ENCODE results near the gene CUX1. TPM values are rescaled to one million over a fixed set of nuclear protein-coding genes. Genes with fewer than 3 reads are reported as not detected.

CUX1 gene
- total RNA-seq, 4 donors from 2014 or later, result 42.8 to 59.0 (median 47.4) TPM

DNA sequence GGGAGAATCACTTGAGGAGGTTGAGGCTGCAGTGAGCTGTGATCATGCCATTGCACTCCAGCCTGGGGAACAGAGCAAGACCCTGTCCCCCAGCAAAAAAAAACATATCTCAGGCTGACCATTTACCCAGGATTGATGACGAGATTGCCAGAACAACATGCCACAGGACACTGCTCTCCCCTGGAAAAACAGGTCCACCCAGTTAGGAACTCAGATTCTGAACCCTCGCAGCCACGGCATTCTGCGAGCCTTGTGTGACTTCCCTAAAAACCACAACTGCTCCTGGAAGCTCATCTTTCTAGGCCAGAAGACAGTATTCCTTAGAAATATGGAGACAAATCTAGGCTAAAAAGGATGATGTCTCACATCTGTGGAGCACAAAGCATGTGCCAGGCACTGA is 427.2 kb downstream of the CUX1 start:
- TF ChIP-seq, protein P1, sequence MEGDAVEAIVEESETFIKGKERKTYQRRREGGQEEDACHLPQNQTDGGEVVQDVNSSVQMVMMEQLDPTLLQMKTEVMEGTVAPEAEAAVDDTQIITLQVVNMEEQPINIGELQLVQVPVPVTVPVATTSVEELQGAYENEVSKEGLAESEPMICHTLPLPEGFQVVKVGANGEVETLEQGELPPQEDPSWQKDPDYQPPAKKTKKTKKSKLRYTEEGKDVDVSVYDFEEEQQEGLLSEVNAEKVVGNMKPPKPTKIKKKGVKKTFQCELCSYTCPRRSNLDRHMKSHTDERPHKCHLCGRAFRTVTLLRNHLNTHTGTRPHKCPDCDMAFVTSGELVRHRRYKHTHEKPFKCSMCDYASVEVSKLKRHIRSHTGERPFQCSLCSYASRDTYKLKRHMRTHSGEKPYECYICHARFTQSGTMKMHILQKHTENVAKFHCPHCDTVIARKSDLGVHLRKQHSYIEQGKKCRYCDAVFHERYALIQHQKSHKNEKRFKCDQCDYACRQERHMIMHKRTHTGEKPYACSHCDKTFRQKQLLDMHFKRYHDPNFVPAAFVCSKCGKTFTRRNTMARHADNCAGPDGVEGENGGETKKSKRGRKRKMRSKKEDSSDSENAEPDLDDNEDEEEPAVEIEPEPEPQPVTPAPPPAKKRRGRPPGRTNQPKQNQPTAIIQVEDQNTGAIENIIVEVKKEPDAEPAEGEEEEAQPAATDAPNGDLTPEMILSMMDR (IDR thresholded peaks at IDR 0.05; ENCODE audit: low read depth), result no peak

DNA sequence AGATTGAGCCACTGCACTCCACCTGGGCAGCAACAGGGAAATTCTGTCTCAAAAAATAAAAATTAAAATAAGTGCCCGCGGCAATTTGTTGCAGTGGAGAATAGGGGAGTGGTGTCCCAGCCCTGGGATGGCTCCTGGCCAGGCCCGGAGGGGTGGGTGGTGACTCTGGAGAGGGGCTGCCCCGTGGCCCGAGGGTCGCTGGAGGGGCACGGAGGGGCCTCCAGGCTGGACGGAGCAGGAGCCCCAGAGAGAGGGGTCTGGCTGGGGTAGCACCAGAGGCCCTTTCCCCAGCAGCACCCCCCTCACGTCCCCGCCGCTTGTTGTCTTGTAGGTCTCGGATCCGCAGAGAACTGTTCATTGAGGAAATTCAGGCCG is 430.6 kb downstream of the CUX1 start:
- TF ChIP-seq, protein P1 (IDR thresholded peaks at IDR 0.05; ENCODE audit: low read depth), result no peak

DNA sequence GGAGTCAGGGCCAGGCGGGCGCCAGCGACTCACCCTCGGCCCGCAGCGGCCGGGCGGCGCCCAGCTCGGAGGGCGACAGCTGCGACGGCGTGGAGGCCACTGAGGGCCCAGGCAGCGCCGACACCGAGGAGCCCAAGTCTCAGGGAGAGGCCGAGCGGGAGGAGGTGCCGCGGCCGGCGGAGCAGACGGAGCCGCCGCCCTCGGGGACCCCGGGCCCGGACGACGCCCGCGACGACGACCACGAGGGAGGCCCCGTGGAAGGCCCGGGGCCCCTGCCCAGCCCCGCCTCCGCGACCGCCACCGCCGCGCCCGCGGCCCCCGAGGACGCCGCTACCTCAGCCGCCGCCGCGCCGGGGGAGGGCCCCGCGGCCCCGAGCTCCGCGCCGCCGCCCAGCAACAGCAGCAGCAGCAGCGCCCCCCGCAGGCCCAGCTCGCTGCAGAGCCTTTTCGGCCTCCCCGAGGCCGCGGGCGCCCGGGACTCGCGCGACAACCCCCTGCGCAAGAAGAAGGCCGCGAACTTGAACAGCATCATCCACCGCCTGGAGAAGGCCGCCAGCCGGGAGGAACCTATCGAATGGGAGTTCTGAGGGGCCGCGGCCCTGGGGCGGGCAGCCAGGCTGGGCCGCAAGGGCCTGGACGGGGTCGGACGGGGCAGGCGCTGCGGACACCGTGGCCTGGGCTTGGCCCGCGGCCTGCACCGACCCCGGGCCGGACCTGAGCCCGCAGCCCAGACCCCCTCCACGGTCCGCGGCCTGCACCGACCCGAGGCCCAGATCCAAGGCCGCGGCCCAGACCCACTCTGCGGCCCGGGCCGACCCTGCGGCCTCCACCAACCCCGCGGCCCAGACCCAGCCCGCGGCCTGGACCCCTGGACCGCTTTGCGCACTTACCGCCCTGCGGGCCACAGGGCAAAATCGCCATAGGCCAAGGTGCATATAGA is 431.3 kb downstream of the CUX1 start:
- TF ChIP-seq, protein P1 (IDR thresholded peaks at IDR 0.05; ENCODE audit: low read depth), result no peak

DNA sequence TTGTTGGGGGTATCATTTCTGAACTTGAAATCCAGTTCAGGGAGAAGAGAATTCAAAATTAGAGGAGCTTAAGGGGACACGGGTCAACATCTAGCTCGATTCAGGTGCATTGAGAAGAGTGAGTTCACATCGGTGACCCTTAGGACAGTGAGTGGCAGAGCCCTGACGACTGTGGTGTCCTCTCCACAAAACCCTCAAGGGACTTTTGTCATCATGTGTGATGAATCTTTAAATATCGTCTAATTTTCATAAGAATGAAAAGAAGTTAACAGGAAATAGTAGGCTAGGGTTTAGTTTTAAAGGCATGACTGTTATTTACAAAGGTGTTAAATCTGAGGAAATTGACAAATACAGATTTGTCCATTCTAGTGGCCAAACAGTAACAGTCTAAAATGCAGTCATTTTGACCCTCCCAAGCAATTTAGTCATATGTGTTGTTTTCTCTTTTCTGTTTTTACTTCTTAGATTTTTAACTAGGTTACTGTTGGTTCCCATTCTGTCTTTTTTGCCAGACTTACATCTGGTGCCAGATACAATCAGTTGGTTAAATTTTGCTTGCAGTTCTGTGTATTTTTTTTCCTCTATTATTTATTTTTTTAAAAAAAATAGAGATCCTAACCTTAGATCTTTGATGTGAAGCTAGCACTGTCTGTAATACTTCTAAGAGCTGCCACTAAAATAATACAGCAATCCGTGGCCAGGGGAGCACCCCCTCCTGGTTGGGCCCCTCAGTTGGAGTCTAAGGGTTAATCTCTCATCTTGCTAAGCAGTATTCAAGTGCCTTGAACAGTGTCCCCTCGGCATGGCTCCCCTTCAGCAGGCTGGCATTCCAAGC is 434.3 kb downstream of the CUX1 start:
- TF ChIP-seq, protein P1 (IDR thresholded peaks at IDR 0.05; ENCODE audit: low read depth), result no peak

DNA sequence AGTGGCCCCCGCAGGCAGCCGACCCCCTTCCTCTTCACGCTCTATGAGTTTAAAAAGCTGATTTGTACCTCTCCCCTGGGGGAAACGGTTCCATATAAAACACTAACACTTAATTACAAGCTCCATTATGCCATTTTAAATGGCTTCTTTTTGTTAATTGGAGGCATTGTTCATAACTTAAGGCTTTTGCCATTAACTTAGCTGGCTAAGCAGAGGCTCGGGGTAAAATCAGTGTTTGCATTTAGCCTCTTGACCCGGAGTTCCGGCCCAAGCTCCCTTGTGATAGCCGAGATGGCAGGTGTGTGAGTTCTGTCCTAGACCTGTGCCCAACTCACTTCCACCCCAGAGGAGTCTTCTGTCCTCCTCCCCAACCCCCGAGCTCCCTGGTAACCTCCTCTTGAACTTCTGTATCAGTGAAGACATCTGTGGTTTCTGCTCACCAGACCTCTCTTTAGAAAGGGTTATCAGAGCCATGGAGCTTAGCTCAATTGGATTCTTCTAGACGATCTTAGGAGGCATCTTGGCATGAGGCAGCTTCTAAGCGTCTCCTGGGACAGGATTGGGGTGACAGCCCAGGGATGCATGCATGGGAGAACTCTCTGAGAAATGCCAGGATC is 435.0 kb downstream of the CUX1 start:
- TF ChIP-seq, protein P1 (IDR thresholded peaks at IDR 0.05; ENCODE audit: low read depth), result no peak

DNA sequence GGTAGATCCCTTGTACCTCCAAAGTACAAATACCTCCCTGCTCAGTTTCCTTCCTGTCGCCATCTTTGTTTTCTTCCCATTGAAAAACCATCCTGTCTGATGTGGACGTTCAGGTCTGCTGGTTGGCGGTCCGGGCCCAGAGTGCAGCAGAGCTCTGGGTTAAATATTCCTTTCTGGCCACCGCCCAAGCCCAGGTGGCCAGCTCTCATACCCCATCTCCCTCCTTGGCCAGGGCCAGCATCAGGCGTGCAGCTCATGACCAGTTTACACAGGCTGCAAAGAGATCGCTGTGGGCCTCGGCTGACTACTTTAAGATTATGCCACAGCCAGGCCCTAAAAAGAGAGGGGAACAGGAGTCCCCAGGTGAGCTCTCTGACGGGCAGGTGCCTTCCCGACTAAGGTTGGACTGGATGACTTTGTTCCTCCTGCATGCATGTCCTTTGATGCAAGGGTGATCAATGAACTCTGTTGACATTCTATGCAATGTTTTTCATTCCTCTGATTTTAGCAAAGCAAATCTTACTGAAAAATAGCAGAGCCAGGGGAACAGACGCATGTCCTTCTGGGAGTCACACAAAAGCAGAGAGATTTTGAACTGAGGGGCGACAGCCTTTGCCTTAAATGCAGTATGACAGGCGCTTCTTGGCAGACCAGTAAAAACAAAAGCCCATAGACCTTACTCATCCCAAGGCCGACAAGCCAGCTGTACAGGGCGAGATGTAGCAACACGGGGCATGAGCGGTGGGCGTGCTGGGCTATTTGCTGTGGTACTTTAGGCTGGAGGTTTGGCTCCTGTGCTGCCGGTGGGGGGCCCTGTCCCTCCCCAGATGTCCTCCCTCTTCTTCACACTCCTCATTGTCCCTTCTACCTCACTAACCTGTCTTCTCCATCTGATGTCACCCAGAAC is 435.9 kb downstream of the CUX1 start:
- TF ChIP-seq, protein P1 (IDR thresholded peaks at IDR 0.05; ENCODE audit: low read depth), result no peak

All from subcutaneous adipose tissue (tissue), 4 donors.